GM21529 (cell line): ENCODE data around the gene HTD2.
"Not testable (repeated sequence)": the region's sequence is repeated elsewhere in the genome, so short reads cannot be mapped to it uniquely, and the experiment has no call there.

Experiments used
- ATAC-seq: cut with Tn5 transposase; IDR thresholded peaks from one replicate; pipeline ENCODE4 v1.9.1; 2021; ENCODE audit not compliant: unreplicated experiment

HTD2 gene

DNA sequence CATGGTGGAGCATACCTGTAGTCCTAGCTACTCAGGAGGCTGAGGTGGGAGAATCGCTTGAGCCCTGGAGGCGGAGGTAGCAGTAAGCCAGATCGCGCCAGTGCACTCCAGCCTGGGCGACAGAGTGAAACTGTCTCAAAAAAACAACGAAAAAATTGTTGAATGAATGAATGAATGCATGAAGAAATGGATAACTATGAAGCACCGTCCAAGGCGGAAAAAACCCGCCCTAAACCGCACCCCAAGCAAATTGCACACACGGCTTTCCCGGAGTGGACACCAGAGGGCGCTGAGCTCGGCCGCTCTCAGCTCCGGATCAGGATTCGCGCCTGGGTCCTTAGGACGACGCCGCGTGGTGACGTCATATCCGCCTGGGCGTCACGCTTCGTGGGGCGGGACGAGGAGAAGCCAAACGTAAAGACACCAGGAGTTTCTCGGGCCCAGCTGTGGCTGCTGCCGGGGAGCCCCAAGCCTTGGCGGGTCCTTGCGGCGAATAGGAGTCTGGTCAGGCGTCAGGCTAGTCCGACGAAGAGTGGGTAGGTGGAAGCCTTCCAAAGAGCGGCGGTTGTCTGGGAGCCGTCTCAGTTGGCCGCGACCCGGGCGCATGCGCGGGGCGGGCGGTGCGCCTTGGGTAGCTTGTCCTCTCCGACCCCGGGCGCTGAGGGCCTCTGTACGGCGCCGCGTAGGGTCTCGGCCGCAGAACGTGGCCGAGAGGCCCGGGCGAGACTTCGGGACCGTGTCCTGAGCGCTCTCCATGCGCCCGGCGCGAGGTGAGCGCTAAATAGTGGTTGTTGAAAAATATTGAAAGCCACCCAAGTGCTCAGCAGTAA, at the start of gene HTD2, which contains the start of gene RPP14:
TSS of gene HTD2 (plus strand) at position 639 of the 830 bp plus-strand sequence. CDS start 11,094 bp downstream, outside the sequence.
TSS of gene RPP14 (plus strand) at position 364 of the 830 bp plus-strand sequence. CDS start 4,085 bp downstream, outside the sequence.
- peak; percentile 85 for ATAC-seq

DNA sequence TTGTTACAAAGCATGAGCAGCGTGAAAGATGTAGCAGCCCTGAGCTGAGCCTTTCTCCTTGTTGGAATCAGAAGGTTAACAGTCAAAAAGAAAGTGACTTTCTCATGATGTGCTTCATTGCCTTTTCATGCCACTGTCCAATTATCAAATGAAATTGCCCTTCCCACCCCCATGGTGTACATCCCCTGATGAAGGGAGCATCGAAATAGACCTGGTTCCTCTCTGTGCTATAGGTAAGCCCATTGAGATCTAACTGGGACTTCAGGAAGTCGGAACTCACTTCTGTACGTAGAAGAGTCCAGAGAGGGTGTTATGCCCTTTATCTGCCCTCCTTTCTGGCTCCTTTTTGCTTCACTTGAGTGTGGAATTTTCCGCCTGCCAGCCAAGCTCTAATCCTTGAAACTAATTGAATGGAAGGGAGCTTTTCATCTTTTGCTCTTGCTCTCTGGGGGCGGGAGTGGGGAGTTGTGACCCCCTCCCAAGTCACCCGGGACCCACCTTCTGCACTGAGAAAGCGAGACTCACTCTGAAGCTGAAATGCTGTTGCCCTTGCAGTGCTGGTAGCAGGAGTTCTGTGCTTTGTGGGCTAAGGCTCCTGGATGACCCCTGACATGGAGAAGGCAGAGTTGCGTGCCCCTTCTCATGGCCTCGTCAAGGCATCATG, 47.8 kb upstream of the HTD2 start:
- ATAC-seq, result no peak

DNA sequence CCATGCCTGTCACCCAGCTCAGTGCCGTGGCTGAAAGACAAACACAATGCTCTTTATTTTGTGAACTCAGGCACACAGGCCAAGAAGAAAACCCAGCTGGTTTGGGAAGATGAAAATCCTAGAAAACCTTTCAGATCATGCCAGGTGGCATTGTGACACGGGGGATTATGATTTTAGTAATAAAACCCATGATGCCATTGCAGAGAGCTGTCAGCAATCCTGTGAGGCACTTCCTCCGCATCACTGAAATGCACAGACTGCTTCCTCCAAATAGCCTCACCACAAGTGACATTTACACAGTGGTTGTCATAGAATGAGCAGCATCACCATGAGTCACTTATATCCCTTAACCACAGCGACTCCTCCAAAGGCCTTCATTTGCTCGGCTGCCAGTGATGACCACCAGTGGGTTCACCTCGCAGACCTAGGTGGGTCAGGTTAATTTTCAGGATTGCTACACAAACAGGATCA, 46.0 kb upstream of the HTD2 start:
- no peak for ATAC-seq

DNA sequence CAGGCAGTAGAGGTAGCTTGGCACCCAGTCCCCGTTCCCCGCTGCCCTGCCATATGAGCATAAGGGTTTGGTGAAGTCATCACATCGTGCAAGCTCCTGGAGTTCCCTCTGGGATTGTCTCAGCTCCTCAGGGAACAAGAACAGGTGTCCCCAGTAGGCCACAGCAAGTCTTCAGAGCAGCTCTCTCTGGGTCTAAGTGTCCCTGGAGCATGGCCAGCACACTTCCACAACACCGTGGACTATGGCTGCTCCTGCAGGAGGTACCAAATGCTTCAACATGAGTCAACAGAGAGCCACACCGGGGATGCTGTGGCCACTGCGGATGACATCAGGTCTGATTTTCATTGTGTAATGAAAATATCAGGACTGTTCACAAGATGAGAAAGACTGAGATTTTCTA, 45.6 kb upstream of the HTD2 start:
- no peak for ATAC-seq

DNA sequence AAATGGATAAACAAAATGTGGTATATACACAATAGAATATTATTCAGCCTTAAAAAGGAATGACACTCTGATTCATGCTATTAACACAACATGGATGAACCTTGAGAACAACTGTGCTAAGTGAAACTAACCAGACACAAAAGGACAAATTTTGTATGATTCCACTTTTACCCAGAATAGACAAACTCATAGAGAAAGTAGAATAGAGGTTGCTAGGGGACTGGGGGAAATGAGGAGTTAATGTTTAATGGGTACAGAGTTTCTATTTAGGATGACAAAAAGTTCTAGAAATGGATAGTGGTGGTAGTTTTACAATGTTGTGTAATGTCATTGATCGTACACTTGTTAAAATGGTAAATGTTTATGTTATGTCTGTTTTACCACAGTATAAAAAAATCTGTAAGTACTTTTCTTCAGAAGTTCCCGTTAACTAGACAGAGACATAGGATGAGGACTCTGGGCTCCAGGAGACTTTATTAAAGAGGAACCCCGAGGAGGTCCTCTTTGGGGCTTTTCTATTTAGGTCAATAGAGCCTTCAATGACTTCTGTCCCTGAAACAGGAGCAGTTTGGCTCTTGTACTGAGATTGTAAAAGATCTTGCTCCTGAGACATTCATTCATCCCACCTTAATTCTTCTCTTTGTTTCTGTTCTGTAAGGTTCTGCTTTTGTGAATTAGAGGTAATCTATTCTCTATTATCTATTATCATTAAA, 44.2 kb upstream of the HTD2 start:
- peak; percentile 48 for ATAC-seq

DNA sequence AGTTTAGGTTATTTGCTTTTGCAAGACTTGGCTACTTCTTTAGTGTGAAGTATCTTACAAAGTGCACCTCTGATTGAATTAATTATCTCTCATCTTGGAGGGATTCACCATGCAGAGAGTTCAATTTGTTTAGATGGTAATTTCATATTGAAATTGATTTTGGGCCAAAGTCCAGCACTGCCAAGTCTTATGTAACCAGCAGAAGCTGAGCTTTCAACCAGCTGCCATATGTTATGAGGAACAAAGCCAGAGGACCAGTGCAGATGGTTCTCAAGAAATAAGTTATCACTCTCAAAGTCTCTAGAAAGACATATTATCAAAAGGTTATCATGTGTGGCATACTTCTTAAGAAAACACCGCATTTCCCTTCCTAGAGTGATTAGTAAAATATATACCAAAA, 39.7 kb upstream of the HTD2 start:
- ATAC-seq, result no peak

DNA sequence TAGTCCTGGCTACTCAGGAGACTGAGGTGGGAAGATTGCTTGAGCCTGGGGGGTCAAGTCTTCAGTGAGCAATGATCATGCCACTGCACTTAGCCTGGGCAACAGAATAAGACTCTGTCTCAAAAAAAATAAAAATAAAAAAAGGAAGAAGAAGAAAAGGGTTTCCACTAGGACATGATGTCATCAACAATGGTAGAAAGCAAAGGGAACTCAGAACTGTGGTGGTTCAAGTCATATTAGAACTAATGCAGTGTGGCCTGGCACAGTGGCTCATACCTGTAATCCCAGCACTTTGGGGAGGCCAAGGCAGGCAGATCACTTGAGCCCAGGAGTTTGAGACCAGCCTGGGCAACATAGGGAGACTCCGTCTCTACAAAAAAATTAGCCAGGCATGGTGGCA, 38.8 kb upstream of the HTD2 start:
- not testable (repeated sequence) for ATAC-seq

DNA sequence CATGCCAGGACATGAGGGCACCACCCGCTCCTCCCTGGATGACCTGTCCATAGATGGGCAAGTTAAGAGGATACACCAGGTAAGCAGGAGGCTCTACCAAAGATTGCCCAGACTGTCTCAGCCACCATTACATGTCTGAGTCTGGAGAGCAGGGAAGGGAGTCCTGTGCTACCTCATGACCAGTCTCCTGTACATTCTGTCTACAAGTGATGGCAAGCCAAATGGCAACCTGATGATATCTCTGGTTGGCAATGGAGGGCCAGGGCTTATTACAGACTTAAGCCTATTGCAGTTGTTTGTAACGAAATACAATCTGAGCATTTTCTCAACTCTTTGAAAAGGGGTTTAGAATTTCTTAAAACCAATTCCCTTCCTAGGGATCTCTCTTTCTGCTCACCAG, 37.0 kb upstream of the HTD2 start:
- no peak for ATAC-seq

DNA sequence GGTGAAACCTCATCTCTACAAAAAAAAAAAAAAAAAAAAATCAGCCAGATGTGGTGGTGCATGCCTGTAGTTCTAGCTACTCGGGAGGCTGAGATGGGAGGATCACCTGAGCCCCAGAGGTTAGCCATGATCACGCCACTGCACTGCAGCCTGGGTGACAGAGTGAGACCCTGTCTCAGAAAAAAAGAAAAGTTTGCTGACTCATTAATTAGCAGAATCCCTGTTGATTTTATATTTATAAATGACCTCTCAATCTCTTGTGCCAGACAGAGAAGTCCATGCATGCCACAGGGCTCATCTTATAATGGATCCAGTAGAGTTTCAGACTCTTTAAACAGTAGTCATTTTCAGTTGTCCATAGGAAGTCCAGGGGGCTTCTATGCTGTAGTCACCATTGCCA, 35.8 kb upstream of the HTD2 start:
- ATAC-seq, result no peak

DNA sequence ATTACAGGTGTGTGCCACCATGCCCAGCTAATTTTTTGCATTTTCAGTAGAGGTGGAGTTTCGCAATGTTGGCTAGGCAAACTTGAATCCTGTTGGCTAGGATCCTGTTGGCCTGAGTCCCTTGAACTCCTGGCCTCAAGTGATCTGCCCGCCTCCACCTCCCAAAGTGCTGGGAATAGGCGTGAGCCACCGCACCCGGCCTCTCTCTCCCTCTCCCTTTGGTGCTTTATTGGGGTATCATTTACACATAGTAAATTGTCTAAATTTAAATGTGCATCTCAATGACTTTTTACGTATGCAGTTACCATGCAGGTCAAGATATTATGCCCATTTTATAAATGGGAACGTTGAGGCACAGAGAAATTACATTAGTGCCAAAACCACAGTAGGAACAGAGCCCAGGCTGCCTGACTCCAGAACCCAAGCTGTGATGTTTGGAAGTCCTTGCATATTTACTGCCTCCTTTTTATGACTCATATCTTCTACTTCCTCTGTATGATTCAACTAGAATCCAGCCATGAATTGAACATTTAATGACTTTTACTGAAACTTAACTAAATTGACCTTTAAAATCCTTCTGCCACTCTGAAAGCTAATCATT, 34.3 kb upstream of the HTD2 start:
- ATAC-seq, result no peak

DNA sequence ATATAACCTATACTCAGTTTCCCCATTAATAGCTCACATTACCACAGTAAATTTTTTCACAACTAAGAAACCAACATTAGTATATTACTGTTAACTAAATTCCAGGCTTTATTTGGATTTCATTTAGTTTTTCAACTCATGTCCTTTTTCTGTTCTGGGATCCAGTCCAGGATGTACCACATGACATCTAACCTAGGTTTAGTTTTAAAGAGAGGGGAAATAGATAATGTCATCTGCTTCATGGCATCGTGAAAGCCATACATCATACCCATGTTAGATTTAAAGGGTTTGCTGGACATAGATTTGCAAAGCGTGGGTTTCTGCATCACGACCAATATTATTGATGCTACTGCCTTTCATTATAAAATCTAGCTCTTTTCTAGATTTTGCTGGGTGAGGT, 33.4 kb upstream of the HTD2 start:
- no peak for ATAC-seq

DNA sequence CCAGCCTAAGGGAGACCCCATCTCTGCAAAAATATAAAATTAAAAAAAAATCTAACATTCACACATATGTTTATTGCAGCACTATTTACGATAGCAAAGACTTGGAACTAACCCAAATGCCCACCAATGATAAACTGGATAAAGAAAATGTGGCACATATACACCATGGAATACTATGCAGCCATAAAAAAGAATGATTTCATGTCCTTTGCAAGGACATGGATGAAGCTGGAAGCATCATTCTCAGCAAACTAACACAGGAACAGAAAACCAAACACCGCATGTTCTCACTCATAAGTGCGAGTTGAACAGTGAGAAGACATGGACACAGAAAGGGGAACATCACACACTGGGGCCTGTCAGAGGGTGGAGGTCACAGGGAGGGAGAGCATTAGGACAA, 33.0 kb upstream of the HTD2 start:
- not testable (repeated sequence) for ATAC-seq

DNA sequence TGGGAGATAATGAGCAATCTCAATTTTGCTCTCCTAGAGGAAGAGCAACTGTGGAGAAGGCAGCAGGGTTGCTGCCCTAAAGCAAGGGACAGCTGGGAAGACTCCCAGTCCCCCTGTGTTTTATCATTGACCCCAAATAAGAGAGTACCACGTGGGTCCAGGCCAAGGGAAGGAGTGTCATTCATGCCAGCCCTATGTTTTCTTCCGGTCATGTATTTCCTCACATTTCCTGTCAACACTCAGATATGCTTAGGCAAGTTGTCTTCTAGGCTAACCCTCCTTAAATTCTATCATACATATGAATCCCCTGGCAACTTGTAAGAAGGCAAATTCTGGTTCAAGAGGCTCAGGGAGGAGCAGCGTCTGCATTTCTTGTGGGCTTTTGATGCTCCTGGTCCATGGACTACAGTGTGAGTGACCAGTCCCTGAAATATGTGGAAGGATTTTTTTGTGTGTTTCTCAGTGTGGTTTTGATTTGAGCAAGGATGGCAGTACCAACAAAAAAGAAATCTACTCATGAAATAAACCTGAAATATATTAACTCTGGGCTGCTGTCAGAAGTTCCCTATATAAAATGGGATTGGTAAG, 32.2 kb upstream of the HTD2 start:
- no peak for ATAC-seq

DNA sequence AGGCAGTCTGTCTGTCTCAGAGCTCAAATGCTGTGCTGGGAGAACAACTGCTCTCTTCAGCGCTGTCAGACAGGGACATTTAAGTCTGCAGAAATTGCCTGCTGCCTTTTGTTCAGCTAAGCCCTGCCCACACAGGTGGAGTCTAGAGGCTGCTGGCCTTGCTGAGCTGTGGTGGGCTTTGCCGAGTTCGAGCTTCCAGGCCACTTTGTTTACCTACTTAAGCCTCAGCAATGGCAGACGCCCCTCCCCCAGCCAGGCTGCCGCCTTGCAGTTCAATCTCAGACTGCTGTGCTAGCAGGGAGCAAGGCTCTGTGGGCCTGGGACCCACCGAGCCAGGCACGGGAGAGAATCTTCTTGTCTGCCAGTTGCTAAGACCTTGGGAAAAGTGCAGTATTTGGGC, 25.3 kb upstream of the HTD2 start:
- ATAC-seq, result no peak

DNA sequence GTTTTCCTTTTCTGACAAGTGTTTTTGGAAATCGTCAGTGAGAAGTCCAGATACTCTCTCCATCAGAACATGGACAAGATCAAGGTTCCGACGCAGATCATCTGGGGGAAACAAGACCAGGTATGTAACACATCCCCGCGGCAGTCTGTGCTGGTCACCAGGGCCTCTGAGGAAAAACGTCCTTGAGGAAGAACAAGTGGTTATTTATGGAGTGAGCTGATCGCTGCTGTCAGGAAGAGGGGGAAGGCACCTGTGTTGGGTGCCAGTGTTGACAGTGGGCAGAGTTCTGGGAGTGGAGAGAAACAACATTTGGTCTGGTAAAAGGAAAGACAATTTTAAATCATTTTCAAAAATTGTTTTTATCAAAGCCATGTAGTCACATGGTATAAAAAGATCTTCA, 21.0 kb upstream of the HTD2 start:
- no peak for ATAC-seq

DNA sequence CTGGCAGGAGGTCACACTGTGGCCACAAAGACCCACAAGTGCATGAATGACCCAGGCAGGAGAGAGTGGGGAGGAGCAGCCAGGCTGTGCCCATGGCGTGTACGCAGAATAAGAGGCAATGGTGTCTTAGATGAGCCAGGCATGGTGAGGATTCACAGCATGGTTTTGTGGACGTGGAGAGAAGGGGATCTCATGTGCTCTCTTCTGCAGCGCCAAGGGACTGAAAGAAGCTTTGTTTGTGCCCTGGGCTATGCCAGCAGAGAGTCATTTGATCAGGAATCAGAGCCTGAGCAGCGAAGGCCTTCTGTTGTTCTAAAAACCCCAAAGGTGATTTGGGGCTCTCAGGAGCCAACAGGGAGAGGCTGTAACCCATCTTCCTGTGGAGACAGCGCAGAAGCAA, 19.0 kb upstream of the HTD2 start:
- ATAC-seq, result no peak

DNA sequence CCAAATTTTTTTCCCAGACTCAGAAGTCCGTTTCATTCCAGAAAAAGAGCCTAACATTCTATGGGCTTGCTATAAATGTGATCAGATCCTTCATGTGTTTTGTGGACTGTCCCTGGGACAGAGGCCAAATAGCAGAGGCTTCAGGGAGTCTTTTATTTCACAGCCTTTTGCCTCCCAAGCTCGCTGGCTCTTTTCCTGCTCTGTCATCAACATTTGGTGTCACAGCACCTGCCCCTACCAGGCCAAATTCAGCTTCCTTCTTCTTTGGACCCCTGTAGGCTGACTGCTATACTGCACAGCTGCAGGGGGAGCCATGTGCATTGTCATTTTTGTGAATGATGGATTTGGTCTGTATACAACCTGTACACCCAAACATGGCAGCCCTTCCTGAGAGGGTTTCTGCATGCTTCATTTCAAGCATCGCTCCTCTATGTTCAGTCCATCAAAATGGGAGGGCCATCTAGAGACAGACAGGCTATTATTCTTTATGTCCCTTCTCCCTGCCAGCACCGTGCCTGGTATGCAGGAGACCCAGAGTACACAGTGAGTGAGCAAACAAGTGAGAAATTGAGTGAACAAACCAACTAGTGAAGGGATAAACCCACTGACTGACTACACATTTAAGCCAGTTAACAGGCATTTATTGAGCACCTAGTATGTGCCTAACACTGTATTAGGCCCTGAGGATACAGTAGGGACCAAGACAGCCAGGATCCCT, 18.1 kb upstream of the HTD2 start:
- no peak for ATAC-seq

DNA sequence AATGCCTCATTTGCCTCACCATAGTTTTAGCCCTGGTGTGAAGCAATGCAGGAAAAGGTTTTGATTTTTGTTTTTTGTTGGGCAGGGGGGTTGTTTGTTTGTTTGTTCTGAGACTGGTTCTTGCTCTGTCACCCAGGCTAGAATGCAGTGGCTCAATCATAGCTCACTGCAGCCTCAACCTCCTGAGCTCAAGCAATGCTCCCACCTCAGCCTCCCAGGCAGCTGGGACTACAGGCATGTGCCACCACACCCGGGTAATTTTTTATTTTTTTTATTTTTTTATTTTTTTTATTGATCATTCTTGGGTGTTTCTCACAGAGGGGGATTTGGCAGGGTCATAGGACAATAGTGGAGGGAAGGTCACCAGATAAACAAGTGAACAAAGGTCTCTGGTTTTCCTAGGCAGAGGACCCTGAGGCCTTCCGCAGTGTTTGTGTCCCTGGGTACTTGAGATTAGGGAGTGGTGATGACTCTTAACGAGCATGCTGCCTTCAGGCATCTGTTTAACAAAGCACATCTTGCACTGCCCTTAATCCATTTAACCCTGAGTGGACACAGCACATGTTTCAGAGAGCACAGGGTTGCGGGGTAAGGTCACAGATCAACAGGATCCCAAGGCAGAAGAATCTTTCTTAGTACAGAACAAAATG, 17.2 kb upstream of the HTD2 start:
- not testable (repeated sequence) for ATAC-seq

DNA sequence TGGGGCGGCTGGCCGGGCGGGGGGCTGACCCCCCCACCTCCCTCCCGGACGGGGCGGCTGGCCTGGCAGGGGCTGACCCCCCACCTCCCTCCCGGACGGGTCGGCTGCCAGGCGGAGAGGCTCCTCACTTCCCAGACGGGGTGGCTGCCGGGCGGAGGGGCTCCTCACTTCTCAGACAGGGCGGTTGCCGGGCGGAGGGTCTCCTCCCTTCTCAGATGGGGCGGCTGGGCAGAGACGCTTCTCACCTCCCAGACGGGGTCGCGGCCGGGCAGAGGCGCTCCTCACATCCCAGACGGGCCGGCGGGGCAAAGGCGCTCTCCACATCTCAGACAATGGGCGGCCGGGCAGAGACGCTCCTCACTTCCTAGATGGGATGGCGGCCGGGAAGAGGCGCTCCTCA, 15.9 kb upstream of the HTD2 start:
- not testable (repeated sequence) for ATAC-seq
